ENCODE data around the gene BSG. TPM values are rescaled to one million over a fixed set of nuclear protein-coding genes. Genes with fewer than 3 reads are reported as not detected.

BSG gene
- total RNA-seq, 1 donor from 2014 or later, result 353 TPM

DNA sequence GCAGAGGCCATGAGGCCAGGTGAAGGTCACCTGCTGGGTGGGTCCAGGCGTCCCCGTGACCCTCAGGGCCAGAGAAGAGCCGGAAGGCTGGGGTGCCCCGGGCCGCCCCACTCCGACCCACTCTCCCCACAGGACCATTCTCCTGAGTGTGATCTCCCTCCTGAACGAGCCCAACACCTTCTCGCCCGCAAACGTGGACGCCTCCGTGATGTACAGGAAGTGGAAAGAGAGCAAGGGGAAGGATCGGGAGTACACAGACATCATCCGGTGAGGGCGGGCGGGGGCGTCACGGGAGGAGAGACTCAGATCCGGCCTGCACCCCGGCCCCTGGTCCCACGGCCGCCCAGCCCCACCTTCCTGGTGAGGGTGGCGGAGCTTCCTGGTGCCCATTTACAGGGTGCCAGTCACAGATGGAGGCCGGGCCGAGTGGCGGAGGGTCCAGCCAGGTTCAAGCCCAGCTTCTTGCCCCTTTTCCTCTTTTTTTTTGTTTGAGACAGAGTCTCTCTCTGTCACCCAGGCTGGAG is 35.5 kb upstream of the BSG start:
- no peaks in the 10 kb centered on the region for H3K9me3 Mint-ChIP-seq (ENCODE audit: unreplicated experiment)
- H3K4me1 Mint-ChIP-seq (ENCODE audit: unreplicated experiment), result peaks cover 5% of the 10 kb centered on the region
- peaks cover 5% of the 10 kb centered on the region for H3K36me3 Mint-ChIP-seq (ENCODE audit: low read depth, unreplicated experiment)
- no peak overlapping the region for H3K27ac Mint-ChIP-seq (ENCODE audit: unreplicated experiment)
- H3K27me3 Mint-ChIP-seq (ENCODE audit: unreplicated experiment), result peaks cover 9% of the 10 kb centered on the region
- no peak for DNase-seq (ENCODE audit: low spot score)
- no peak overlapping the region for H3K4me3 Mint-ChIP-seq (ENCODE audit: unreplicated experiment)
- TF ChIP-seq, protein P1, sequence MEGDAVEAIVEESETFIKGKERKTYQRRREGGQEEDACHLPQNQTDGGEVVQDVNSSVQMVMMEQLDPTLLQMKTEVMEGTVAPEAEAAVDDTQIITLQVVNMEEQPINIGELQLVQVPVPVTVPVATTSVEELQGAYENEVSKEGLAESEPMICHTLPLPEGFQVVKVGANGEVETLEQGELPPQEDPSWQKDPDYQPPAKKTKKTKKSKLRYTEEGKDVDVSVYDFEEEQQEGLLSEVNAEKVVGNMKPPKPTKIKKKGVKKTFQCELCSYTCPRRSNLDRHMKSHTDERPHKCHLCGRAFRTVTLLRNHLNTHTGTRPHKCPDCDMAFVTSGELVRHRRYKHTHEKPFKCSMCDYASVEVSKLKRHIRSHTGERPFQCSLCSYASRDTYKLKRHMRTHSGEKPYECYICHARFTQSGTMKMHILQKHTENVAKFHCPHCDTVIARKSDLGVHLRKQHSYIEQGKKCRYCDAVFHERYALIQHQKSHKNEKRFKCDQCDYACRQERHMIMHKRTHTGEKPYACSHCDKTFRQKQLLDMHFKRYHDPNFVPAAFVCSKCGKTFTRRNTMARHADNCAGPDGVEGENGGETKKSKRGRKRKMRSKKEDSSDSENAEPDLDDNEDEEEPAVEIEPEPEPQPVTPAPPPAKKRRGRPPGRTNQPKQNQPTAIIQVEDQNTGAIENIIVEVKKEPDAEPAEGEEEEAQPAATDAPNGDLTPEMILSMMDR (IDR thresholded peaks at IDR 0.05; ENCODE audit: unreplicated experiment), result no peak

DNA sequence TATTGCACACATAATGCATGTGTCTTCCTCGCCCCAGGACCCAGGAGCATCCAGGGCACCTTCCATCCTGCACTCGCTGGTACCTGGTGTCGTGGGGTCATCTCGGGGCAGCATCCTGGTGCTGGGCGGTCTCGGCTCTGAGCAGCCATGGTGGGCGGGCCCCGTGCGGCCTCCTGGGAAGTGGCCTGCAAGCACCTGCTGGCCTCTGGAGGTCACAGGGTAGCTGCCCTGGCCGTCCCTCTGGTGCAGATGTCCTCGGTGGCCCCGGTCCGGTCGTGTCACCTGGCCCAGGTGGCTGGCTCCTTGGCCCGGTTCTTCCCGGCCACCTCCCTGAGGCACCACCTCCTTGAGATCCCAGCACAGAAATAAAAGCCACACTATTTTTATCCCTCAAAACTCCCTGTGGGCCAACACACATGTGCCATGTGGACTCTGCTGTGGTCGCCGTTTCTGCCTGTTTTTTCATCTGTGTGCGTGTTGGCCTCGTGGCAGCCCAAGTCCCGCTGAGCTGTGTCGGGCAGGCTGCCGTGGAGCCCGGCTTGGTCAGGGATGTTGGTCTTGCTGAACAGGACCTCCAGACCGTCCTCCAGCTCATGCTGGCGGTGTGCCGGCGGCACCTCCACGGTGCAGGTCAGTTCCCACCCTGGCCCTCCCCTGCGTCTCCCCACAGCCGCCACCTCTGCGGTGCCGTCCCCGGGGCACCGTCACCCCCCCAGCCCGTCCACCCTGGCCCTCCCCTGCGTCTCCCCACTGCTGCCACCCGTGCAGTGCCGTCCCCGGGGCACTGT is 33.6 kb upstream of the BSG start:
- Mint-ChIP-seq H3K4me1 (ENCODE audit: unreplicated experiment) (no peaks in the 10 kb centered on the region), H3K27ac (ENCODE audit: unreplicated experiment) (no peak overlapping the region), H3K9me3 (ENCODE audit: unreplicated experiment) (no peaks in the 10 kb centered on the region), H3K36me3 (ENCODE audit: low read depth, unreplicated experiment) (peaks cover 5% of the 10 kb centered on the region), H3K27me3 (ENCODE audit: unreplicated experiment) (peaks cover 7% of the 10 kb centered on the region), H3K4me3 (ENCODE audit: unreplicated experiment) (no peak overlapping the region)
- no peak for DNase-seq (ENCODE audit: low spot score)
- TF ChIP-seq, protein P1 (IDR thresholded peaks at IDR 0.05; ENCODE audit: unreplicated experiment), result no peak

DNA sequence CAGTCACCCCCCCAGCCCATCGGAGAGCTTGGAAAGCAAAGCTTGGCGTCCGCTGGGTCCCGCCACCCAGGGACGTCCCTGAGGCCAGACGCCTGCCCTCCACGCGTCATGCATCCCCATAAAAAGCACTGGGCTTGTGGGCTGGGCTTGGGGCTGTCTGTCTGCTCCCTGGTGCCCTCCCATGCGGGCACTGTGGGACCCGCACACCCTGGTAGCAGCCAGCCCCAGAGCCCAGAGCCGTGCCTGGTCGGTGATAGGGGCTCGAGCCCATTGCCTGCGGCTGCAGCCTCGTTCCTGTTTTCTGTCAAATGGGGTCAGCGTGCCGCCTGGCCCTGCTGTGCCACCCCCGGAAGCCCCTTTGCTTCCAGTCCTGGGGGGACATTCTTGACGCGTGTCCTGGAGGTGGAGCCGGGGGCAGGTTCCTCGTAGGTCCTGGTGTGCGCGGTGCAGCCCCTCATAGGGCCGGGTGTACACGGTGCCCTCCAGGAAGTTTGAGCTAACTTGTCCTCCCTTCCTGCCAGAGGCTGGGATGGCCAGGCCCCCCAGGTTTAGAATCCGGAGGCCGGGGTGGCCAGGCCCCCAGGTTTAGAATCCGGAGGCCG is 32.9 kb upstream of the BSG start:
- no peak for DNase-seq (ENCODE audit: low spot score)
- Mint-ChIP-seq H3K36me3 (ENCODE audit: low read depth, unreplicated experiment) (peaks cover 5% of the 10 kb centered on the region), H3K4me1 (ENCODE audit: unreplicated experiment) (no peaks in the 10 kb centered on the region), H3K4me3 (ENCODE audit: unreplicated experiment) (no peak overlapping the region), H3K27ac (ENCODE audit: unreplicated experiment) (no peak overlapping the region), H3K27me3 (ENCODE audit: unreplicated experiment) (peaks cover 7% of the 10 kb centered on the region), H3K9me3 (ENCODE audit: unreplicated experiment) (no peaks in the 10 kb centered on the region)
- TF ChIP-seq, protein P1 (IDR thresholded peaks at IDR 0.05; ENCODE audit: unreplicated experiment), result no peak

DNA sequence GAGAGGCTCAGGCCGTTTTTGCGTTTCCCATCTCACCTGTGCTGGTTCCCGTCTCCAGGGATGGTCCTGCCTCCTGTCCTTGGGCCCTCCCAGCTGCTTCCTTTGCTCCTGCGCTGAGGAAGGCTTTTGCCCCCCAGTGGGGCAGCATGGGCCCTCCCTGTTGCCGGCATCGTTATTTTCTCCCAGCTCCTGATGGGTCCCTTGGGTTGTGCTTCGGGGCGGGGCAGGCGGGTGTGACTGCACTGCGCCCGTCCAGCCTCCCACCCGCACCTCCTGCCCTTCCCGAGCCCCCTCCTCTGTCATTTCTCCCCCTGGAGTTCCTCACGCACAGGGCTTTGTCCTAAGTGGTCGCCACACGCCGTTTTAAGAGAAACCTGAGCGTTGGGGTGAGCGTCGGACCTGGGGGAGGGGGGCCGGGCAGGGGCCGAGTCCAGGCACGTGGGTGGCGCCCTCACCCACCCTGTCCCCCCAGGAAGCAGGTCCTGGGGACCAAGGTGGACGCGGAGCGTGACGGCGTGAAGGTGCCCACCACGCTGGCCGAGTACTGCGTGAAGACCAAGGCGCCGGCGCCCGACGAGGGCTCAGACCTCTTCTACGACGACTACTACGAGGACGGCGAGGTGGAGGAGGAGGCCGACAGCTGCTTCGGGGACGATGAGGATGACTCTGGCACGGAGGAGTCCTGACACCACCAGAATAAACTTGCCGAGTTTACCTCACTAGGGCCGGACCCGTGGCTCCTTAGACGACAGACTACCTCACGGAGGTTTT is 31.3 kb upstream of the BSG start:
- Mint-ChIP-seq H3K27me3 (ENCODE audit: unreplicated experiment) (peaks cover 7% of the 10 kb centered on the region), H3K27ac (ENCODE audit: unreplicated experiment) (no peak overlapping the region), H3K4me1 (ENCODE audit: unreplicated experiment) (no peaks in the 10 kb centered on the region), H3K9me3 (ENCODE audit: unreplicated experiment) (no peaks in the 10 kb centered on the region), H3K36me3 (ENCODE audit: low read depth, unreplicated experiment) (peaks cover 5% of the 10 kb centered on the region), H3K4me3 (ENCODE audit: unreplicated experiment) (no peak overlapping the region)
- no peak for DNase-seq (ENCODE audit: low spot score)
- TF ChIP-seq, protein P1 (IDR thresholded peaks at IDR 0.05; ENCODE audit: unreplicated experiment), result no peak
